K562 (cell line): Measurements from ENCODE around the gene CSTPP1. TPM values are rescaled to one million over a fixed set of nuclear protein-coding genes. Genes with fewer than 3 reads are reported as not detected.
A peak's percentile ranks its signal among the peaks of the same experiment; 100 is the strongest.

Experiments used
- CREM ChIP-seq: IDR thresholded peaks from 2 replicates; pipeline ENCODE4 v1.6.1; 2014; ENCODE audit warnings: antibody characterized with exemption, low read depth
- ETV5 ChIP-seq: sonication (generic); formaldehyde crosslinking; IDR thresholded peaks from 2 replicates; pipeline ENCODE4 v1.4.0; 2020; ENCODE audit warnings: low read depth, mild to moderate bottlenecking, missing genetic modification reagents
- MYNN ChIP-seq, 2 experiments: sonication (generic); formaldehyde crosslinking in 1 of 2; IDR thresholded peaks; 2 replicates each; pipeline versions ENCODE4 v1.5.0 to v1.6.1; 2016 to 2020; ENCODE audit warnings: antibody characterized with exemption in 1 of 2, missing genetic modification reagents in 1 of 2
- PML ChIP-seq: IDR thresholded peaks from 2 replicates; pipeline ENCODE4 v1.6.1; 2012; ENCODE audit warnings: low read length, inconsistent platforms
- POLR2AphosphoS2 ChIP-seq: IDR thresholded peaks from 2 replicates; pipeline ENCODE4 v1.6.1; 2012; ENCODE audit warnings: low read length, improper control_type of control experiment
- POLR2AphosphoS5 ChIP-seq: IDR thresholded peaks from 2 replicates; pipeline ENCODE4 v1.6.1; 2011; ENCODE audit warnings: mild to moderate bottlenecking, low read depth, low read length, moderate library complexity; ENCODE audit not compliant: control insufficient read depth, insufficient read depth
- RAD21 ChIP-seq, 2 experiments: fragments of 250-450 bp in 1 of 2; fragments of 450-650 bp in 1 of 2; sonication (Bioruptor Pico) in 1 of 2; formaldehyde crosslinking in 1 of 2; IDR thresholded peaks in 1 of 2; conservative IDR thresholded peaks in 1 of 2; 2 replicates each; pipeline versions ENCODE4 v1.4.0 to v1.8.0; 2020 to 2022; ENCODE audit warnings: mild to moderate bottlenecking in 2 of 2, moderate library complexity in 1 of 2
- RB1 ChIP-seq: fragments of 450-650 bp; IDR thresholded peaks from 2 replicates; pipeline ENCODE4 v1.6.1; 2017; ENCODE audit warnings: low read depth, mild to moderate bottlenecking
- RBFOX2 ChIP-seq: fragments of 200-400 bp; formaldehyde crosslinking; IDR thresholded peaks from 2 replicates; pipeline ENCODE4 v1.6.1; 2017; ENCODE audit warnings: low read depth, mild to moderate bottlenecking, low read length, moderate library complexity
- RBM22 ChIP-seq: fragments of 200-400 bp; formaldehyde crosslinking; IDR thresholded peaks from 2 replicates; pipeline ENCODE4 v1.6.1; 2018; ENCODE audit warnings: low read length, low read depth; ENCODE audit not compliant: poor library complexity, severe bottlenecking
- SIN3B ChIP-seq: fragments of 450-650 bp; IDR thresholded peaks from 2 replicates; pipeline ENCODE4 v1.6.1; 2017; ENCODE audit warnings: low read depth, mild to moderate bottlenecking, moderate library complexity
- SMC3 ChIP-seq: conservative IDR thresholded peaks from 2 replicates; pipeline ENCODE4 v1.6.1; 2011; ENCODE audit warnings: low read depth, low read length, improper control_type of control experiment; ENCODE audit not compliant: insufficient read depth
- STAG1 ChIP-seq: sonication (generic); formaldehyde crosslinking; IDR thresholded peaks from 2 replicates; pipeline ENCODE4 v1.5.0; 2020; ENCODE audit warnings: missing genetic modification reagents, borderline replicate concordance
- SUPT5H ChIP-seq: fragments of 450-650 bp; IDR thresholded peaks from 2 replicates; pipeline ENCODE4 v1.6.1; 2016
- polyA plus RNA-seq, 8 experiments: library from polyadenylated mRNA; depleted of rRNA in 4 of 8; stranded (reverse) in 5 of 8; unstranded in 3 of 8; fragments of >200 nt; fragmentation: Nextera tagmentation in 2 of 8; fragmentation: Illumina TruSeq in 1 of 8; extraction: Ambion mirVana in 2 of 8; extraction: Trizol in 1 of 8; gene quantifications; 2 replicates each; pipeline versions ENCODE4 v1.2.1 to v1.2.3, GENCODE V29; 2011 to 2014; ENCODE audit warnings: inconsistent platforms in 1 of 8, missing spikeins in 1 of 8
- total RNA-seq, 7 experiments: library from RNA; depleted of rRNA in 6 of 7; stranded (reverse); fragments of >200 nt in 6 of 7; fragmentation: Illumina TruSeq in 2 of 7; extraction: Trizol in 2 of 7; gene quantifications; 2 replicates each; pipeline versions ENCODE4 v1.2.1 to v1.2.3, GENCODE V29; 2011 to 2021; ENCODE audit warnings: low replicate concordance in 1 of 7
- TF ChIP-seq, protein P1 (sequence below): sonication (generic); formaldehyde crosslinking; IDR thresholded peaks from 2 replicates; pipeline ENCODE4 v1.8.0; 2023; ENCODE audit warnings: missing genetic modification reagents, mild to moderate bottlenecking, borderline replicate concordance
- TF ChIP-seq, protein P2 (sequence below), 2 experiments: fragments of 450-650 bp in 1 of 2; IDR thresholded peaks; 2 replicates each; pipeline ENCODE4 v1.6.1; 2011 to 2017; ENCODE audit warnings: low read depth in 2 of 2, antibody characterized with exemption in 1 of 2, borderline replicate concordance in 1 of 2, low read length in 1 of 2, mild to moderate bottlenecking in 1 of 2, mixed read lengths in 1 of 2; ENCODE audit not compliant: control insufficient read depth in 1 of 2

Gene CSTPP1
- total and polyA plus RNA-seq, 9 of the 15 experiments (the other 6 are each of a cell fraction or from before 2014, with no cell fraction given) = 6.5 to 17.8 (median 9.2) TPM

GRCh38 chr11:47161134-47161854 is 224.7 kb downstream of the CSTPP1 start (continued):
- TF ChIP-seq, protein P1, sequence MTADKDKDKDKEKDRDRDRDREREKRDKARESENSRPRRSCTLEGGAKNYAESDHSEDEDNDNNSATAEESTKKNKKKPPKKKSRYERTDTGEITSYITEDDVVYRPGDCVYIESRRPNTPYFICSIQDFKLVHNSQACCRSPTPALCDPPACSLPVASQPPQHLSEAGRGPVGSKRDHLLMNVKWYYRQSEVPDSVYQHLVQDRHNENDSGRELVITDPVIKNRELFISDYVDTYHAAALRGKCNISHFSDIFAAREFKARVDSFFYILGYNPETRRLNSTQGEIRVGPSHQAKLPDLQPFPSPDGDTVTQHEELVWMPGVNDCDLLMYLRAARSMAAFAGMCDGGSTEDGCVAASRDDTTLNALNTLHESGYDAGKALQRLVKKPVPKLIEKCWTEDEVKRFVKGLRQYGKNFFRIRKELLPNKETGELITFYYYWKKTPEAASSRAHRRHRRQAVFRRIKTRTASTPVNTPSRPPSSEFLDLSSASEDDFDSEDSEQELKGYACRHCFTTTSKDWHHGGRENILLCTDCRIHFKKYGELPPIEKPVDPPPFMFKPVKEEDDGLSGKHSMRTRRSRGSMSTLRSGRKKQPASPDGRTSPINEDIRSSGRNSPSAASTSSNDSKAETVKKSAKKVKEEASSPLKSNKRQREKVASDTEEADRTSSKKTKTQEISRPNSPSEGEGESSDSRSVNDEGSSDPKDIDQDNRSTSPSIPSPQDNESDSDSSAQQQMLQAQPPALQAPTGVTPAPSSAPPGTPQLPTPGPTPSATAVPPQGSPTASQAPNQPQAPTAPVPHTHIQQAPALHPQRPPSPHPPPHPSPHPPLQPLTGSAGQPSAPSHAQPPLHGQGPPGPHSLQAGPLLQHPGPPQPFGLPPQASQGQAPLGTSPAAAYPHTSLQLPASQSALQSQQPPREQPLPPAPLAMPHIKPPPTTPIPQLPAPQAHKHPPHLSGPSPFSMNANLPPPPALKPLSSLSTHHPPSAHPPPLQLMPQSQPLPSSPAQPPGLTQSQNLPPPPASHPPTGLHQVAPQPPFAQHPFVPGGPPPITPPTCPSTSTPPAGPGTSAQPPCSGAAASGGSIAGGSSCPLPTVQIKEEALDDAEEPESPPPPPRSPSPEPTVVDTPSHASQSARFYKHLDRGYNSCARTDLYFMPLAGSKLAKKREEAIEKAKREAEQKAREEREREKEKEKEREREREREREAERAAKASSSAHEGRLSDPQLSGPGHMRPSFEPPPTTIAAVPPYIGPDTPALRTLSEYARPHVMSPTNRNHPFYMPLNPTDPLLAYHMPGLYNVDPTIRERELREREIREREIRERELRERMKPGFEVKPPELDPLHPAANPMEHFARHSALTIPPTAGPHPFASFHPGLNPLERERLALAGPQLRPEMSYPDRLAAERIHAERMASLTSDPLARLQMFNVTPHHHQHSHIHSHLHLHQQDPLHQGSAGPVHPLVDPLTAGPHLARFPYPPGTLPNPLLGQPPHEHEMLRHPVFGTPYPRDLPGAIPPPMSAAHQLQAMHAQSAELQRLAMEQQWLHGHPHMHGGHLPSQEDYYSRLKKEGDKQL (CRISPR knock-in tag) = no peak
- peak; percentile 84; the same call in 1 of the 2 replicates for TF ChIP-seq STAG1 (CRISPR knock-in tag)
- TF ChIP-seq RB1 = peak; percentile 41; the same call in 1 of the 2 replicates
- TF ChIP-seq POLR2AphosphoS5 = peak; percentile 53; the same call in 1 of the 2 replicates
- peak; percentile 8 for TF ChIP-seq RBM22
- TF ChIP-seq POLR2AphosphoS2 = peak; percentile 43; the same call in 1 of the 2 replicates
- TF ChIP-seq SIN3B = 0 out of 2 replicates have a peak, but pooled peaks have one; percentile 28
- TF ChIP-seq ETV5 (CRISPR knock-in tag) = peak; percentile 43; the same call in 1 of the 2 replicates
- TF ChIP-seq SMC3 = peak; percentile 72
- TF ChIP-seq RAD21 (CRISPR knock-in tag; conservative IDR thresholded peaks at IDR 0.05 in 1 of 2, IDR thresholded peaks at IDR 0.05 in 1 of 2) = peak; percentile 57 to 80
- TF ChIP-seq SUPT5H = peak; percentile 12; the same call in 1 of the 2 replicates
- TF ChIP-seq, protein P2, sequence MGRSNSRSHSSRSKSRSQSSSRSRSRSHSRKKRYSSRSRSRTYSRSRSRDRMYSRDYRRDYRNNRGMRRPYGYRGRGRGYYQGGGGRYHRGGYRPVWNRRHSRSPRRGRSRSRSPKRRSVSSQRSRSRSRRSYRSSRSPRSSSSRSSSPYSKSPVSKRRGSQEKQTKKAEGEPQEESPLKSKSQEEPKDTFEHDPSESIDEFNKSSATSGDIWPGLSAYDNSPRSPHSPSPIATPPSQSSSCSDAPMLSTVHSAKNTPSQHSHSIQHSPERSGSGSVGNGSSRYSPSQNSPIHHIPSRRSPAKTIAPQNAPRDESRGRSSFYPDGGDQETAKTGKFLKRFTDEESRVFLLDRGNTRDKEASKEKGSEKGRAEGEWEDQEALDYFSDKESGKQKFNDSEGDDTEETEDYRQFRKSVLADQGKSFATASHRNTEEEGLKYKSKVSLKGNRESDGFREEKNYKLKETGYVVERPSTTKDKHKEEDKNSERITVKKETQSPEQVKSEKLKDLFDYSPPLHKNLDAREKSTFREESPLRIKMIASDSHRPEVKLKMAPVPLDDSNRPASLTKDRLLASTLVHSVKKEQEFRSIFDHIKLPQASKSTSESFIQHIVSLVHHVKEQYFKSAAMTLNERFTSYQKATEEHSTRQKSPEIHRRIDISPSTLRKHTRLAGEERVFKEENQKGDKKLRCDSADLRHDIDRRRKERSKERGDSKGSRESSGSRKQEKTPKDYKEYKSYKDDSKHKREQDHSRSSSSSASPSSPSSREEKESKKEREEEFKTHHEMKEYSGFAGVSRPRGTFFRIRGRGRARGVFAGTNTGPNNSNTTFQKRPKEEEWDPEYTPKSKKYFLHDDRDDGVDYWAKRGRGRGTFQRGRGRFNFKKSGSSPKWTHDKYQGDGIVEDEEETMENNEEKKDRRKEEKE (IDR thresholded peaks at IDR 0.05; ENCODE audit: borderline replicate concordance in 1 of 2, control insufficient read depth in 1 of 2, low read depth in 2 of 2, low read length in 1 of 2) = no peak
- TF ChIP-seq PML = 0 out of 2 replicates have a peak, but pooled peaks have one; percentile 19
- 0 out of 2 replicates have a peak, but pooled peaks have one; percentile 41 for TF ChIP-seq MYNN (IDR thresholded peaks at IDR 0.05)
- TF ChIP-seq MYNN (CRISPR knock-in tag; IDR thresholded peaks at IDR 0.05) = no peak
- TF ChIP-seq RBFOX2 = peak; percentile 28; the same call in 1 of the 2 replicates
- 0 out of 2 replicates have a peak, but pooled peaks have one; percentile 37 for TF ChIP-seq CREM
